ENCODE measurements around the gene CDYL. TPM values are rescaled to one million over a fixed set of nuclear protein-coding genes. Genes with fewer than 3 reads are reported as not detected.

The CDYL gene
- total RNA-seq, 5 donors from 2014 or later (not counting 1 experiment from before 2014, with no cell fraction given) = 24.7 to 36.8 (median 30.2) TPM

- 65% methylated on average over 4 of the region's 4 CpGs for WGBS (ENCODE audit: insufficient coverage)
- H3K27ac Mint-ChIP-seq = no peak overlapping the region
- H3K4me1 Mint-ChIP-seq = no peaks in the 10 kb centered on the region
- no peaks in the 10 kb centered on the region for H3K9me3 ChIP-seq
- no peaks in the 10 kb centered on the region for H3K36me3 ChIP-seq (ENCODE audit: control insufficient read depth in 2 of 2, extremely low read depth in 1 of 2, insufficient read depth in 1 of 2, low read length in 1 of 2)
- no peak overlapping the region for H3K4me3 Mint-ChIP-seq
- H3K4me1 ChIP-seq (ENCODE audit: control insufficient read depth in 1 of 2, extremely low read depth in 1 of 2, insufficient read depth in 2 of 2, low read length in 2 of 2) = no peaks in the 10 kb centered on the region
- no peak overlapping the region for H3K4me3 ChIP-seq (ENCODE audit: control insufficient read depth in 1 of 2, extremely low read depth in 1 of 2, low read length in 1 of 2)
- peaks cover 0 to 7% of the 10 kb centered on the region in 2 experiments for H3K27me3 ChIP-seq (replicated peaks in 1 of 2; ENCODE audit: control insufficient read depth in 2 of 2, extremely low read depth in 1 of 2, insufficient read depth in 2 of 2, low read length in 1 of 2)
- H3K27ac ChIP-seq (ENCODE audit: low read length) = no peak overlapping the region
- CTCF ChIA-PET = interaction anchor here in 1 of 2 donors (0.6 kb wide), 1 partner anchor 11 kb away, joined by 8 read pairs; no protein-coding TSS in a partner anchor
- DNase-seq = no peak
- POLR2A ChIA-PET = no interaction called here
- H3K27me3 Mint-ChIP-seq = peaks cover 0 to 5% of the 10 kb centered on the region in 2 donors
- no peak for ATAC-seq (replicated peaks in 1 of 4)
- no peaks in the 10 kb centered on the region for H3K9me3 Mint-ChIP-seq
- peaks cover 36% of the 10 kb centered on the region for H3K36me3 Mint-ChIP-seq
These were observed 211.2 kb downstream of the CDYL start for GRCh38 chr6:4987432-4987831.

GRCh38 chr6:4994741-4995140 is 218.5 kb downstream of the CDYL start:
- Mint-ChIP-seq H3K27me3 (no peaks in the 10 kb centered on the region), H3K4me1 (no peaks in the 10 kb centered on the region), H3K9me3 (no peaks in the 10 kb centered on the region), H3K4me3 (no peak overlapping the region), H3K36me3 (peaks cover 81% of the 10 kb centered on the region), H3K27ac (no peak overlapping the region)
- no peak overlapping the region for H3K27ac ChIP-seq (ENCODE audit: low read length)
- no peaks in the 10 kb centered on the region for H3K27me3 ChIP-seq (replicated peaks in 1 of 2; ENCODE audit: control insufficient read depth in 2 of 2, extremely low read depth in 1 of 2, insufficient read depth in 2 of 2, low read length in 1 of 2)
- peaks cover 9 to 15% of the 10 kb centered on the region in 2 donors for H3K36me3 ChIP-seq (ENCODE audit: control insufficient read depth in 2 of 2, extremely low read depth in 1 of 2, insufficient read depth in 1 of 2, low read length in 1 of 2)
- no peaks in the 10 kb centered on the region for H3K9me3 ChIP-seq
- POLR2A ChIA-PET = interaction anchor here in 1 of 2 donors (0.5 kb wide), 1 partner anchor 44 kb away, joined by 4 read pairs; no protein-coding TSS in a partner anchor
- WGBS (ENCODE audit: insufficient coverage) = no CpG with 5 or more reads among the region's 3 CpGs
- ATAC-seq (replicated peaks in 1 of 4) = no peak
- CTCF ChIA-PET = no interaction called here
- DNase-seq = no peak
- H3K4me1 ChIP-seq (ENCODE audit: control insufficient read depth in 1 of 2, extremely low read depth in 1 of 2, insufficient read depth in 2 of 2, low read length in 2 of 2) = no peaks in the 10 kb centered on the region
- H3K4me3 ChIP-seq (ENCODE audit: control insufficient read depth in 1 of 2, extremely low read depth in 1 of 2, low read length in 1 of 2) = no peak overlapping the region

- Histone ChIP-seq H3K4me1 (ENCODE audit: control insufficient read depth in 1 of 2, extremely low read depth in 1 of 2, insufficient read depth in 2 of 2, low read length in 2 of 2) (peaks cover 0 to 1% of the 10 kb centered on the region in 2 experiments), H3K4me3 (ENCODE audit: control insufficient read depth in 1 of 2, extremely low read depth in 1 of 2, low read length in 1 of 2) (no peak overlapping the region), H3K36me3 (ENCODE audit: control insufficient read depth in 2 of 2, extremely low read depth in 1 of 2, insufficient read depth in 1 of 2, low read length in 1 of 2) (peaks cover 9 to 20% of the 10 kb centered on the region in 2 donors), H3K27ac (ENCODE audit: low read length) (no peak overlapping the region), H3K27me3 (replicated peaks in 1 of 2; ENCODE audit: control insufficient read depth in 2 of 2, extremely low read depth in 1 of 2, insufficient read depth in 2 of 2, low read length in 1 of 2) (no peaks in the 10 kb centered on the region), H3K9me3 (no peaks in the 10 kb centered on the region)
- CTCF ChIA-PET = no interaction called here
- no peak overlapping the region for H3K4me3 Mint-ChIP-seq
- DNase-seq (no peak), ATAC-seq (replicated peaks in 1 of 4) (no peak)
- H3K27me3 Mint-ChIP-seq = no peaks in the 10 kb centered on the region
- POLR2A ChIA-PET = no interaction called here
- no peak overlapping the region for H3K27ac Mint-ChIP-seq
- no CpG with 5 or more reads among the region's 6 CpGs for whole genome bisulfite sequencing (ENCODE audit: insufficient coverage)
- H3K9me3 Mint-ChIP-seq = no peaks in the 10 kb centered on the region
- peaks cover 0 to 3% (median 2%) of the 10 kb centered on the region in 3 donors for H3K4me1 Mint-ChIP-seq
- H3K36me3 Mint-ChIP-seq = peaks cover 71% of the 10 kb centered on the region
These were observed 221.7 kb downstream of the CDYL start for GRCh38 chr6:4997862-4998261.

- Mint-ChIP-seq H3K9me3 (no peaks in the 10 kb centered on the region), H3K36me3 (peaks cover 62% of the 10 kb centered on the region), H3K27me3 (no peaks in the 10 kb centered on the region), H3K4me3 (no peak overlapping the region), H3K4me1 (peaks cover 0 to 13% (median 12%) of the 10 kb centered on the region in 3 donors), H3K27ac (no peak overlapping the region)
- WGBS (ENCODE audit: insufficient coverage) = no CpG with 5 or more reads among the region's 2 CpGs
- Histone ChIP-seq H3K9me3 (no peaks in the 10 kb centered on the region), H3K27me3 (replicated peaks in 1 of 2; ENCODE audit: control insufficient read depth in 2 of 2, extremely low read depth in 1 of 2, insufficient read depth in 2 of 2, low read length in 1 of 2) (no peaks in the 10 kb centered on the region), H3K4me1 (ENCODE audit: control insufficient read depth in 1 of 2, extremely low read depth in 1 of 2, insufficient read depth in 2 of 2, low read length in 2 of 2) (peaks cover 3 to 14% of the 10 kb centered on the region in 2 experiments), H3K4me3 (ENCODE audit: control insufficient read depth in 1 of 2, extremely low read depth in 1 of 2, low read length in 1 of 2) (no peak overlapping the region), H3K36me3 (ENCODE audit: control insufficient read depth in 2 of 2, extremely low read depth in 1 of 2, insufficient read depth in 1 of 2, low read length in 1 of 2) (peaks cover 9 to 20% of the 10 kb centered on the region in 2 donors), H3K27ac (ENCODE audit: low read length) (no peak overlapping the region)
- POLR2A ChIA-PET = no interaction called here
- ATAC-seq (replicated peaks in 1 of 4) (no peak), DNase-seq (no peak)
- CTCF ChIA-PET = no interaction called here
These were observed 223.4 kb downstream of the CDYL start for GRCh38 chr6:4999586-4999985.

- Mint-ChIP-seq H3K27me3 (no peaks in the 10 kb centered on the region), H3K9me3 (no peaks in the 10 kb centered on the region), H3K4me3 (peak within 1 kb of the TSS; percentile 86 to 90 (median 89)), H3K36me3 (peaks cover 24% of the 10 kb centered on the region), H3K27ac (peak within 1 kb of the TSS; percentile 93 to 96), H3K4me1 (peaks cover 0 to 18% (median 14%) of the 10 kb centered on the region in 3 donors)
- H3K27ac ChIP-seq (ENCODE audit: low read length) = peak within 1 kb of the TSS; percentile 89
- H3K27me3 ChIP-seq (replicated peaks in 1 of 2; ENCODE audit: control insufficient read depth in 2 of 2, extremely low read depth in 1 of 2, insufficient read depth in 2 of 2, low read length in 1 of 2) = no peaks in the 10 kb centered on the region
- ATAC-seq (replicated peaks in 1 of 4) (peak; percentile 92 to 96 (median 94)), DNase-seq (peak; percentile 93 to 100 (median 97))
- CTCF ChIA-PET = interaction anchor here (0.7 to 1.1 kb wide), 11 partner anchors 16 to 748 kb away, joined by 3 to 10 read pairs (median 3); no protein-coding TSS in a partner anchor
- POLR2A ChIA-PET = interaction anchor here in 1 of 2 donors (0.6 to 0.7 kb wide), 4 partner anchors 241 to 982 kb away, joined by 3 to 7 read pairs (median 4); no protein-coding TSS in a partner anchor
- peaks cover 0 to 6% of the 10 kb centered on the region in 2 donors for H3K36me3 ChIP-seq (ENCODE audit: control insufficient read depth in 2 of 2, extremely low read depth in 1 of 2, insufficient read depth in 1 of 2, low read length in 1 of 2)
- no peaks in the 10 kb centered on the region for H3K9me3 ChIP-seq
- peaks cover 3 to 15% of the 10 kb centered on the region in 2 experiments for H3K4me1 ChIP-seq (ENCODE audit: control insufficient read depth in 1 of 2, extremely low read depth in 1 of 2, insufficient read depth in 2 of 2, low read length in 2 of 2)
- under 1% methylated on average over 32 of the region's 64 CpGs for WGBS (ENCODE audit: insufficient coverage)
- peak within 1 kb of the TSS; percentile 67 to 81 for H3K4me3 ChIP-seq (ENCODE audit: control insufficient read depth in 1 of 2, extremely low read depth in 1 of 2, low read length in 1 of 2)
These were observed 227.6 kb downstream of the CDYL start, which contains the start of gene RPP40 for GRCh38 chr6:5003604-5004372. Gene RPP40, minus strand, starts transcription at chr6:5004037. Its CDS starts 35 bp downstream, at chr6:5004002.

- Mint-ChIP-seq H3K4me1 (peaks cover 0 to 18% (median 14%) of the 10 kb centered on the region in 3 donors), H3K27me3 (no peaks in the 10 kb centered on the region), H3K27ac (peak overlapping the region; percentile 93 to 96), H3K9me3 (no peaks in the 10 kb centered on the region), H3K36me3 (peaks cover 19% of the 10 kb centered on the region), H3K4me3 (peak overlapping the region; percentile 86 to 90 (median 89))
- Histone ChIP-seq H3K4me3 (ENCODE audit: control insufficient read depth in 1 of 2, extremely low read depth in 1 of 2, low read length in 1 of 2) (peak overlapping the region; percentile 67 to 81), H3K27me3 (replicated peaks in 1 of 2; ENCODE audit: control insufficient read depth in 2 of 2, extremely low read depth in 1 of 2, insufficient read depth in 2 of 2, low read length in 1 of 2) (no peaks in the 10 kb centered on the region), H3K36me3 (ENCODE audit: control insufficient read depth in 2 of 2, extremely low read depth in 1 of 2, insufficient read depth in 1 of 2, low read length in 1 of 2) (peaks cover 0 to 6% of the 10 kb centered on the region in 2 donors), H3K27ac (ENCODE audit: low read length) (peak overlapping the region; percentile 89), H3K9me3 (no peaks in the 10 kb centered on the region), H3K4me1 (ENCODE audit: control insufficient read depth in 1 of 2, extremely low read depth in 1 of 2, insufficient read depth in 2 of 2, low read length in 2 of 2) (peaks cover 3 to 15% of the 10 kb centered on the region in 2 experiments)
- peak in 1 of 35 experiments; percentile 1 for DNase-seq
- ChIA-PET CTCF (interaction anchor here (0.7 kb wide), 2 partner anchors 203 to 212 kb away, joined by 3 to 10 read pairs; no protein-coding TSS in a partner anchor), POLR2A (interaction anchor here in 1 of 2 donors (0.6 kb wide), 1 partner anchor 251 kb away, joined by 3 read pairs; no protein-coding TSS in a partner anchor)
- 71% methylated on average over 7 of the region's 12 CpGs for WGBS (ENCODE audit: insufficient coverage)
- no peak for ATAC-seq (replicated peaks in 1 of 4)
These were observed 228.3 kb downstream of the CDYL start for GRCh38 chr6:5004373-5005037.
